Iris pigment epithelial cell (primary cell): ENCODE data around the gene F8A2.
A peak's percentile ranks its signal among the peaks of the same experiment; 100 is the strongest.
"Not testable (repeated sequence)": the region's sequence is repeated elsewhere in the genome, so short reads cannot be mapped to it uniquely, and the experiment has no call there.

Source experiments
- DNase-seq: peaks from one replicate; pipeline ENCODE4 v3.0.0-alpha.2; 2011; ENCODE audit warnings: low read depth

The F8A2 gene

DNA sequence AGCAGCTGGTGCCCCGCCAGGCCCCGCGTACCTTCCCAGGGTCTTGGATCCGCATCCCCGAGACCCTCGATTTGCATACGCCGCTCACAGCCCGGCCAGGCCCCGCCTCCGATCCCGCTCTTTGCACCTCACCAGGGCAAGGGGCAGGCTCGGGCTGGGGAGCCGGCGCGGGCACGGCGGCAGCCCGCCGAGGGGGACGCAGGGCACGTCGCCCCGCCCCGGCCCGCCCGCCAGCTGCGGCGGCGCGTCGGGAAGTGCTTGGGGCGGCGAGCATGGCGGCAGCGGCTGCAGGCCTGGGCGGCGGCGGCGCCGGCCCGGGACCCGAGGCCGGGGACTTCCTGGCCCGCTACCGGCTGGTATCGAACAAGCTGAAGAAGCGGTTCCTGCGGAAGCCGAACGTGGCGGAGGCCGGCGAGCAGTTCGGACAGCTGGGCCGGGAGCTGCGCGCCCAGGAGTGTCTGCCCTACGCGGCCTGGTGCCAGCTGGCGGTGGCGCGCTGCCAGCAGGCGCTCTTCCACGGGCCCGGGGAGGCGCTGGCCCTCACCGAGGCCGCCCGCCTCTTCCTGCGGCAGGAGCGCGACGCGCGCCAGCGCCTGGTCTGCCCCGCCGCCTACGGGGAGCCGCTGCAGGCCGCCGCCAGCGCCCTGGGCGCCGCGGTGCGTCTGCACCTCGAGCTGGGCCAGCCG lies at the start of gene F8A2:
F8A2 (plus strand) TSS at position 253 of the 686 bp plus-strand sequence; CDS start at position 273, 20 bp downstream.
- not testable (repeated sequence) for DNase-seq

DNA sequence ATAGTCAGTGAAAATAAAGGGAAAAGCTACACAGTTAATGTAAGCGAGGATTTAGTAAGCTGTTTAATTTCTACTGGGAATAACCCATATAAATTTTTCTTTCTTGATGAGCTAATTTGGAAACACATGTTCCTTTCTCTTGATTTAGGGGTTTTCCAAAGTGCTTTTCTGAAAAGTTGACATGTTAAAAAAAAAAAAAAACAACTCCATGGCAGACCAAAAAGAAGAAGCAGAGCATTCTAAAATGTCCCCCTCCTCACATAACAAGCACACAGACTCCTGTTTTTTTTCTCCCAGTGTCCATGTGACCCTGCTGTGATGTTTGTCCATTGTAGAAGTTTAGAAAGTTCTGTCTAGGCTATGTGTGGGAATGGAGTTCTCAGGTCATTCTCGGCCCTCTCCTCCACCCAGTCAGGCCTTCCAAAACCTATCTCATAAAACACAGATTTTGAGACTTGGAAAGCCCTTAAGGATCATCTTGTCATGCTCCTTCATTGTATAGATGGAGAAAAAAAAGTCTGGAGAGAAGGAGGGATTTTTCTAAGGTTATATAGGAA lies 48.3 kb upstream of the F8A2 start:
- no peak for DNase-seq

- peak; percentile 54 for DNase-seq
Measured at GRCh38 chrX:155334486-155335336, 47.2 kb upstream of the F8A2 start, which contains the start of gene CLIC2. CLIC2 (minus strand) TSS chrX:155334614; CDS start chrX:155334427, 187 bp downstream.

GRCh38 chrX:155335337-155335712 lies 46.6 kb upstream of the F8A2 start:
- not testable (repeated sequence) for DNase-seq

- not testable (repeated sequence) for DNase-seq
Measured at GRCh38 chrX:155345689-155346088, 36.2 kb upstream of the F8A2 start.

DNA sequence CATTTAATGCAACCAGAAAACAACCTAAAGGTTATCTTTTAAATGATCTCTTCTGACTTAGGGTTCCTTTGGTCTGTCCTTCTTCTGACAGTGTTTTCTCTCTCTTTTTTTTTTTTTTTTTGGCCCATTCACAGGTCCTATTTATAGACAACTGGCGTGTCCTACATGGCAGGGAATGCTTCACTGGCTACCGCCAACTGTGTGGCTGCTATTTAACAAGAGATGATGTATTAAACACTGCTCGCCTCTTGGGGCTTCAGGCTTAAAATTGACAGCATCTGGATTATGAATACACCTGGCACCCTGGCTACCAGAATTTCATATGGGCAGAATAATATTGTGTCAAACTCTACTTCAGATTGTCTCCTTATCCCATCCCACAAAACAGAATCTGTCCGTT lies 32.4 kb upstream of the F8A2 start:
- DNase-seq = not testable (repeated sequence)

GRCh38 chrX:155363712-155364111 lies 18.2 kb upstream of the F8A2 start:
- not testable (repeated sequence) for DNase-seq

DNA sequence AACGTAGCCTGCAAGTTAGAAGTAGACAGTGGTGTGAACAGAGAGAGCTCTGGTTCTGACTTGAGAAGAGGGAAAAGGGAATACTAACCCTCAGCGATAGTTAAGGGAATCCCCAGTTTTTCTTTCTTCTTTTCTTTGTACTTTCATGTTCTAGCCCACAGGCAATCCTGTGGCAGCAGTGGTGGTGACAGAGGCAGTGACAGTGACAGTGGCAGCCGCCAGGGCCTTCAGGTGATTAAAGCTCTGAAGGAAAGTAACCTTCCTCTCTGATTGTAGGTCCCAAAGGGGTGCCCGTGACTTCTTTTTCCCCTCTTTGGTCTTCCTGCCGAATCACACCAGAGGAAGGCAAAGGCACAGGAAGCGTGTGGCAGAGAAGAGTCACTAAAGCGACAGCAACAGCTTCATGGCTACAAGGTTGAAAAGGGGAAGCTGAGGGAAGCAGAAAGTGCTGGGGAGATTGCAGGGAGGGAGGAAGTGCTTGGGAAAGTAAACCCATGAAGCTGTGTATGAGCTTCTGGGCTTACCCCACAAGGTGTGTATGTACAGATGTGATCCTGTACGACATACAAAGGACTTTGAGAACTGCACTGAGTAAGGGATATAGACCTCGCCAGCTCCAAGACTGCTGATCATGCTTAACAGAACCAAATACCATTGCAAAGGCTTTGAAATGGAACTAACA lies 8.0 kb upstream of the F8A2 start:
- DNase-seq = not testable (repeated sequence)

- not testable (repeated sequence) for DNase-seq
Measured at GRCh38 chrX:155379802-155380201, 2.1 kb upstream of the F8A2 start.

- DNase-seq = not testable (repeated sequence)
Measured at GRCh38 chrX:155382529-155382967, 653 bp downstream of the F8A2 start.

GRCh38 chrX:155389634-155390033 lies 7.7 kb downstream of the F8A2 start:
- DNase-seq = no peak

DNA sequence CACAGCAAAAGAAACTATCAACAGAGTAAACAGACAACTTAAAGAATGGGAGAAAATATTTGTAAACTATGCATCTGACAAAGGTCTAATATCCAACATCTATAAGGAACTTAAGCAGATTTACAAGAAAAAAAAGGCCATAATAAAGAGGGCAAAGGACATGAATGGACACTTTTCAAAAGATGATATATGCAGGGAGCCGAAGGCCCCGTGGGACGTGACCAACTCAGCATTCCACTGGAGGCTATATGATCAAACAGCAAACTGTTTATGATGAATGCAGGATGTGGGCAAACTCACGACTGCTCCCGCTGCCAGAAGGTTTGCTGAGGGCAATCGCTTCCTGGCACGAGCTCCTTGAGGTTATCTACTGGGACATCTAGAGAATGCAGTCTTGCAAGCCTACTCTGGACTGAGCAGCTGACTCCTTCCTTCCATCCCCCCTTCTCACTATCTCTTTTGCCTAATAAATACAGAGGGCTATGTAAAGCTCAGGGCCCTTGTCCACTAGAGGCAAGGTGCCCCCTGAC lies 12.9 kb downstream of the F8A2 start:
- not testable (repeated sequence) for DNase-seq

GRCh38 chrX:155406429-155406828 lies 24.5 kb downstream of the F8A2 start:
- DNase-seq = no peak

- no peak for DNase-seq
Measured at GRCh38 chrX:155417769-155418168, 35.9 kb downstream of the F8A2 start.
